OCI-LY7 (cell line): ENCODE results near the gene TMEM171. TPM values are rescaled to one million over a fixed set of nuclear protein-coding genes. Genes with fewer than 3 reads are reported as not detected.

Experiments
- BruUV-seq: library from RNA; stranded (reverse); fragments of 400-500 nt; replicated peaks from 2 replicates; lab custom pipeline; 2021; lab: Mats Ljungman, UMichigan
- CTCF ChIA-PET: fragments of 300-600 bp; sonication (Branson Sonifier 250); formaldehyde crosslinking; loops from one replicate; lab custom pipeline; 2022; ENCODE audit warnings: antibody characterized with exemption; ENCODE audit not compliant: unreplicated experiment; lab: Charles Lee
- POLR2A ChIA-PET: fragments of 300-600 bp; sonication (Branson Sonifier 250); formaldehyde crosslinking; loops from one replicate; lab custom pipeline; 2022; ENCODE audit warnings: antibody characterized with exemption; lab: Charles Lee
- DNase-seq: peaks from one replicate; pipeline ENCODE4 v3.0.0-alpha.2; 2015; ENCODE audit warnings: low spot score
- H2AFZ ChIP-seq: fragments of 200-600 bp; sonication (generic), shearing (Covaris generic); 2 replicates; pipeline ENCODE4 v1.6.1; 2014; ENCODE audit warnings: mild to moderate bottlenecking, antibody characterized with exemption, low read length, moderate library complexity
- H3K27ac ChIP-seq: fragments of 200-600 bp; sonication (generic); 2 replicates; pipeline ENCODE4 v1.5.1; 2014; ENCODE audit warnings: mixed run types, low read depth, mild to moderate bottlenecking, moderate library complexity, low read length, inconsistent platforms; ENCODE audit not compliant: poor library complexity, severe bottlenecking
- H3K36me3 ChIP-seq: fragments of 200-600 bp; sonication (generic); 2 replicates; pipeline ENCODE4 v1.6.1; 2014; ENCODE audit warnings: mild to moderate bottlenecking, antibody characterized with exemption, low read length, moderate library complexity, mixed read lengths; ENCODE audit not compliant: insufficient read depth
- H3K4me1 ChIP-seq: fragments of 200-600 bp; sonication (generic); 2 replicates; pipeline ENCODE4 v1.5.1; 2014; ENCODE audit warnings: mild to moderate bottlenecking, low read length; ENCODE audit not compliant: insufficient read depth, poor library complexity, severe bottlenecking
- H3K4me2 ChIP-seq: fragments of 200-600 bp; sonication (generic); 2 replicates; pipeline ENCODE4 v1.6.1; 2014; ENCODE audit warnings: mild to moderate bottlenecking, low read length
- H3K4me3 ChIP-seq: fragments of 200-600 bp; sonication (generic); 2 replicates; pipeline ENCODE4 v1.5.1; 2014; ENCODE audit warnings: mild to moderate bottlenecking, low read depth, low read length; ENCODE audit not compliant: poor library complexity, severe bottlenecking
- H3K79me2 ChIP-seq: fragments of 200-600 bp; sonication (generic); 2 replicates; pipeline ENCODE4 v1.6.1; 2016; ENCODE audit warnings: low read depth, mild to moderate bottlenecking, low read length, moderate library complexity, mixed read lengths; ENCODE audit not compliant: insufficient read depth
- H3K9me2 ChIP-seq: fragments of 200-600 bp; sonication (generic); 2 replicates; pipeline ENCODE4 v1.6.1; 2016; ENCODE audit warnings: mild to moderate bottlenecking, low read length, mixed read lengths; ENCODE audit not compliant: insufficient read depth
- H3K9me3 ChIP-seq: fragments of 200-600 bp; sonication (generic); 2 replicates; pipeline ENCODE4 v1.6.1; 2014; ENCODE audit warnings: mild to moderate bottlenecking, mixed run types, low read length, mixed read lengths
- H4K20me1 ChIP-seq: fragments of 200-600 bp; sonication (generic); 2 replicates; pipeline ENCODE4 v1.6.1; 2014; ENCODE audit warnings: mild to moderate bottlenecking, antibody characterized with exemption, low read length, moderate library complexity, mixed read lengths; ENCODE audit not compliant: insufficient read depth
- EZH2phosphoT487 ChIP-seq: fragments of 200-600 bp; sonication (generic); IDR thresholded peaks from 2 replicates; pipeline ENCODE4 v1.6.1; 2018; ENCODE audit warnings: low read depth, borderline replicate concordance, mild to moderate bottlenecking, mixed run types, antibody characterized with exemption, low read length, moderate library complexity, mixed read lengths
- intact Hi-C: fragments of 100-400 bp; cut with micrococcal nuclease; formaldehyde crosslinking; loops from one replicate; pipeline ENCODE4 v1.10.0; 2022; ENCODE audit not compliant: unreplicated experiment
- total RNA-seq, 2 experiments: library from RNA; depleted of rRNA in 1 of 2; stranded (reverse); fragments of >200 nt in 1 of 2; shearing (Covaris generic) in 1 of 2; gene quantifications; 2 replicates each; pipeline ENCODE4 v1.2.3, GENCODE V29; 2014 to 2022
- TF ChIP-seq, protein P1 (sequence below): fragments of 200-600 bp; sonication (generic); conservative IDR thresholded peaks from 2 replicates; pipeline ENCODE4 v1.5.1; 2014; ENCODE audit warnings: mild to moderate bottlenecking, antibody characterized with exemption, low read length, moderate library complexity, mixed read lengths

Gene TMEM171
- total RNA-seq, 2 experiments from 2014 or later, result not detected

DNA sequence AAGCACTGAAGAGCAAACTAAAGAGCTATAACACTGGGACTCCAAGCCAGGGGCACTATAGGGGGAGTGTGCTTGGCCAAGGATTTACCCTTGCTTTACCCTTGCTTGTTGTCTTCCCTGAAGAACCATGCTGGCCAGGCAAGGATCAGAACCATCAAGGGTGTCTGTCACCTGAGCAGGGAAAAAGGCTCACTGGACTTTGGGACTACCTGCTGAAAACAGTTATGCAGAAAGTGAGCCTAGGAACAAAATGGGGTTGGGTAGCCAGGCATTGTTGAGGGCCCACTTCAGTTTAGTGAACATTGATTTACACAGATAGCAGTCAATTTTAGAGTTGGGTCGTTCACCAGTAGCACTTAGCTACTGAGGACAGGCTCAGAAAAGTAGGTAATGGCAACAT is 8.0 kb upstream of the TMEM171 start:
- no peak for DNase-seq
- Histone ChIP-seq H3K79me2 (no peaks in the 10 kb centered on the region), H3K27ac (no peak overlapping the region), H3K4me3 (no peak overlapping the region), H3K4me1 (no peaks in the 10 kb centered on the region), H3K36me3 (no peaks in the 10 kb centered on the region), H3K9me2 (no peaks in the 10 kb centered on the region), H4K20me1 (no peaks in the 10 kb centered on the region), H2AFZ (no peak overlapping the region), H3K4me2 (no peak overlapping the region), H3K9me3 (0 out of 2 replicates have a peak, but pooled peaks cover 5% of the 10 kb centered on the region)
- no TSS peak for BruUV-seq
- POLR2A ChIA-PET, result interaction anchor here (0.6 to 1.3 kb wide), 3 partner anchors 10 to 606 kb away, joined by 3 to 5 read pairs (median 4); no protein-coding TSS in a partner anchor
- TF ChIP-seq EZH2phosphoT487, result no peak
- TF ChIP-seq, protein P1, sequence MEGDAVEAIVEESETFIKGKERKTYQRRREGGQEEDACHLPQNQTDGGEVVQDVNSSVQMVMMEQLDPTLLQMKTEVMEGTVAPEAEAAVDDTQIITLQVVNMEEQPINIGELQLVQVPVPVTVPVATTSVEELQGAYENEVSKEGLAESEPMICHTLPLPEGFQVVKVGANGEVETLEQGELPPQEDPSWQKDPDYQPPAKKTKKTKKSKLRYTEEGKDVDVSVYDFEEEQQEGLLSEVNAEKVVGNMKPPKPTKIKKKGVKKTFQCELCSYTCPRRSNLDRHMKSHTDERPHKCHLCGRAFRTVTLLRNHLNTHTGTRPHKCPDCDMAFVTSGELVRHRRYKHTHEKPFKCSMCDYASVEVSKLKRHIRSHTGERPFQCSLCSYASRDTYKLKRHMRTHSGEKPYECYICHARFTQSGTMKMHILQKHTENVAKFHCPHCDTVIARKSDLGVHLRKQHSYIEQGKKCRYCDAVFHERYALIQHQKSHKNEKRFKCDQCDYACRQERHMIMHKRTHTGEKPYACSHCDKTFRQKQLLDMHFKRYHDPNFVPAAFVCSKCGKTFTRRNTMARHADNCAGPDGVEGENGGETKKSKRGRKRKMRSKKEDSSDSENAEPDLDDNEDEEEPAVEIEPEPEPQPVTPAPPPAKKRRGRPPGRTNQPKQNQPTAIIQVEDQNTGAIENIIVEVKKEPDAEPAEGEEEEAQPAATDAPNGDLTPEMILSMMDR, result no peak
- intact Hi-C loops, result no loop called here
- CTCF ChIA-PET, result no interaction called here

DNA sequence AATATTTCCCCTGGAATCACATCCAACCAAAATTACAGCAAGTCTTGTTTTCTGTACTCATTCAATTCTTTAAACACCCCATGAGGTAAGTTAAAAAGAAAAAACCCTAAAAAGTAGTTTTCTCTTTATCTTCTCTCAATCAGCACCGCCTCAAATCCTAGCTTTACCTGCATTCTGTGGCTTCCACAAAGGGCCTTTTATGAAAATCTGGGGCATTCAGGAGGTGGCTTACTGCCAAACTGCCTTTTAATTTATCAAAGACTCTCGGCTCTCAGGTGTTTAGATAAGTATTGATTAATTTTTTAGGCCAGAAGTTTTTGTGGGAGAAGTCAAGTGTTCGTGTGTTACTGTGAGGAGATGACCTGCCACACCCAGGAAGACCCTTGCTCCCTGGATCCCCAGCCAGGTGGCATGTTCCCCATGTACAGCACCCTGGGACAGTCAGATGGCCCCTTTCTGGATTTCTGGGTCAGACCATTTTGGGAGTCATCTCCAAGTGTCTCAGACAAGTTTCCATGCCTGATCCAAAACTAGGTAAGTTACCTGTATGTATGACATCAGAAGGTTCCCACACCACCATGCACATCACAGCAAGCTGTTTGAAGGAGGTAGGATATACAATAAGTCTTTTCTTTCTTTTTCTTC is 6.2 kb upstream of the TMEM171 start:
- ChIA-PET CTCF (no interaction called here), POLR2A (interaction anchor here (0.9 to 1.3 kb wide), 4 partner anchors 8 to 265 kb away, joined by 3 to 5 read pairs (median 4); no protein-coding TSS in a partner anchor)
- no peaks in the 10 kb centered on the region for H4K20me1 ChIP-seq
- H3K4me3 ChIP-seq, result no peak overlapping the region
- H3K9me2 ChIP-seq, result no peaks in the 10 kb centered on the region
- H3K9me3 ChIP-seq, result no peaks in the 10 kb centered on the region
- TF ChIP-seq EZH2phosphoT487, result no peak
- TF ChIP-seq, protein P1, result no peak
- H3K4me1 ChIP-seq, result no peaks in the 10 kb centered on the region
- no peak for DNase-seq
- BruUV-seq, result no TSS peak
- no peak overlapping the region for H3K27ac ChIP-seq
- H3K36me3 ChIP-seq, result no peaks in the 10 kb centered on the region
- no peak overlapping the region for H2AFZ ChIP-seq
- H3K4me2 ChIP-seq, result no peak overlapping the region
- H3K79me2 ChIP-seq, result no peaks in the 10 kb centered on the region
- intact Hi-C loops, result no loop called here

DNA sequence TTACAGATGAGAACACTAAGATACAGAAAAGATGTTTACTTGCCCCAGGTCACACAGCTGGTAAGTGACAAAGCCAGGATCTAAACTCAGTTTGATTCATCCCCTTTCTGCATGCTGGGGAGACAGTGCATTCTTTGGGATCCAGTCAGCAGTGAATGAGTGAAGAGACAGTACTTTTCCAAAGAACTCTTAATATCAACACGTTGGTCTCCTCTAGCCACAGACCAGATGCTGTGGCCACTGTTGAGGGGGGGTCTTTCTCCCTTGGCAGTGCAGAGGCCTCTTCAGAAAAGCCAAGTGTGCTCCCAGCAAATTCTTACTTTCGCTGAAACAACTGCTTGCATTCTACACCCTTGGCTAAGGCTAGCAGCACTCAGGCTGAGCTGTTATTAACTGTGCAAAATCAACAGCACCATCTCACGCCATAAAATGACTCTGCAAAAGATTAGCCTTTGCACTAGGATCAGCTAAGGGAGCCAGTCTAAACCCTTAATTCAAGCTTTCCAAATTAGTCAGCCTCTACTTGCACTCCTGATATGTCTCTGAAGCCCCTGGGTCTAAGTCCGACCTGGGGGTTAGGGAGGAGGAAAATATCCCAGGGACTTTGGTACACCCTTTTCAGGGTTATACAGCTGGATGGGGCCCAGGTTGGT is 4.8 kb upstream of the TMEM171 start:
- POLR2A ChIA-PET, result no interaction called here
- no TSS peak for BruUV-seq
- no peaks in the 10 kb centered on the region for H3K9me2 ChIP-seq
- no peaks in the 10 kb centered on the region for H3K36me3 ChIP-seq
- no peak overlapping the region for H2AFZ ChIP-seq
- no peaks in the 10 kb centered on the region for H3K9me3 ChIP-seq
- TF ChIP-seq, protein P1, result no peak
- TF ChIP-seq EZH2phosphoT487, result no peak
- CTCF ChIA-PET, result no interaction called here
- H3K27ac ChIP-seq, result no peak overlapping the region
- H3K4me1 ChIP-seq, result no peaks in the 10 kb centered on the region
- H3K79me2 ChIP-seq, result no peaks in the 10 kb centered on the region
- H4K20me1 ChIP-seq, result no peaks in the 10 kb centered on the region
- H3K4me3 ChIP-seq, result no peak overlapping the region
- no peak for DNase-seq
- H3K4me2 ChIP-seq, result no peak overlapping the region
- intact Hi-C loops, result no loop called here
